Glomerular visceral epithelial cell (primary cell): Measurements from ENCODE around the gene WIZ.

Source experiments
- DNase-seq: peaks from one replicate; pipeline ENCODE4 v3.0.0-alpha.2; 2016; ENCODE audit errors: extremely low spot score

Gene WIZ

DNA sequence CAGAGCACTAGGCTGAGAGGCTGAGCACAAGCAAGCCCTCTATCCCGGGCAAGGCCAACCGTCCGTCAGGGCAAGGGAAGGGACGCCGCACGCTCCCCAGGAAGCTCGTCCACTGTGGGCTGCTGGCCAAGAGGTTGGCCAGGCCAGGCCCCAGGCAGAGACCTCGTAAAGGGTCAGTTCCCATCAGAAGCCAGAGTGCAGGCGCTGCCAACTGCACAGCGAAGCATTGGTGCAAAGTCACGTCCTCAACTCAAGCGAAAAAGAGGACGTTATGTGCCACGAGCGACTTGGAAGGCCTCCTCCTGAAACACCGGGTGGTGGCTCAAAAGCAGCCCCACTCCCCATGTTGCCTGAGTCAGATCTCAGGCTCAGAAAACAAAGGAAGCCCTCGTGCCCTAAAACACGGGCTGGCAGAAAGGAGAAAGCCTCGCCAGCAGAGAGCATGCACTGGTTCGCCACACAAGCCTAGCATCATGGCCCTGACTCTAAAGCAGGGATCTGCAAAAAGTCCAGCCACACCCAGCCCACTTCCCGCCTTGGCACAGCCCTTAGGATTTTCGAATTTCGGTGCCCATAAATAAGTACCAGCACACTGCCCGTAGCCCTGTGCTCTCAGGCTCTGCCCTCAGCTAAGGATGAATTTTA, 74.8 kb downstream of the WIZ start:
- no peak for DNase-seq

DNA sequence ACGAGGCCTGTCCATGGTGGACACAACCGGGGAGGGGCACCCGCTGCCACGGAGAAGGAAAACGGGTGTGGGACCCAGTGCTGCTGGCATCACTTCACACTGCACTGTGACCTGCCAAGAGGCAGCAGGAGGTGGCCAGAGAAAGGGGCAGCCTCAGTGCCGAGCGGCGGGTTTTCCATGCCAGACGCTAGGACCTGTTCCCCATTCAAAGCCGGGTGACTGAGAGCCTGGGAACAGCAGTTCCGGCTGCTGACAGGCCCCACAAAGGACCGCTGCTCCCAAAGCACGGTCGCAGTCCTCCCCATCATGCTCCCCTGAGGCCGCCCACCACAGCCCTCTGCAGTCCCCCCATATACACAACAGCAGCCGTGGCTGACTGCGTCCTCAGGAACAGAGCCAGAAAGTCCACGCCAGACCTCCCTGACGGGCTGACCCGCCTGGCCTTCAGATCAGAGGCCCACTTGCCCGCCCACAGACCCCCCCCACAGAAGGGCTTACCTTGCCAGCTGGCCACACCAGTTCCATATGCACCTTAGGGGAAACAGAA, 75.6 kb downstream of the WIZ start:
- no peak for DNase-seq

DNA sequence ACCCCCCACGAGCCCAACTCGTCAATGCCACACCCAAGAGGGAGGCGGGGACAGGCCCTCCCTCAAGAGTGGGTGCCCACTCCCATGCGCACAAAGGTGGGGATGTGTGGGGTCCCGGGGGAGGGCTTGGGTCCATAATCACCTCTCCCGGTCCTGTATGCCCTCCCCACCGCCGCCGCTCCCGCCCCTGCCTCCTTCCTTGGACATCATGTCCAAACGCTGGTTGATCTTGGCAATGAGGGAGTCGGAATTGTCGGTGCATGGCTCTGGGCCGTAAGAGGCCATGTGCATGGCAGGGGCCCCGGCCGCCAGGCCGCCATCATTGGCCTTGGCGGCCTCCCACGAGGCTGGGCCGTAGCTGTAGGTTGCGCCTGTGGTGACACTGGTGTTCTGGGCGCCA, 76.1 kb downstream of the WIZ start:
- no peak for DNase-seq

DNA sequence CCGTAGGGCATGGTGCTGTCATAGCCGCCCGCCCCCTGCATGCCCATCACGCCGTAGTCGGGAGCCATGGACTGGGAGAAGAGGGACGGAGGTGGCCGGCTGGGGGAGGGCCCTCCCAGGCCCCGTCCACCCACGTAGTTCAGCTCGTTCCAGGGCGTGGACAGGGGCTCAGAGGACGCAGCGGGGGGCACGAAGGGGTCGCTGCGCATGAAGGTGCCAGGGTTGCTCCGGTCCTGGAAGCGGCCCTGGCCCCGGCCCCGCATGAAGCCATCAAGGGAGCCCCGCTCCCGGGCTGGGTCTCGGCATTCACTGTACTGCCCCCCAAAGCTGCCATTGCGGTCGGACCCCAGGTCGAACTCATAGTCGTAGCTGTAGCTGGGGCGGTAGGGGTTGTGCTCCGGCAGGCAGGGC, 76.9 kb downstream of the WIZ start:
- DNase-seq: no peak

DNA sequence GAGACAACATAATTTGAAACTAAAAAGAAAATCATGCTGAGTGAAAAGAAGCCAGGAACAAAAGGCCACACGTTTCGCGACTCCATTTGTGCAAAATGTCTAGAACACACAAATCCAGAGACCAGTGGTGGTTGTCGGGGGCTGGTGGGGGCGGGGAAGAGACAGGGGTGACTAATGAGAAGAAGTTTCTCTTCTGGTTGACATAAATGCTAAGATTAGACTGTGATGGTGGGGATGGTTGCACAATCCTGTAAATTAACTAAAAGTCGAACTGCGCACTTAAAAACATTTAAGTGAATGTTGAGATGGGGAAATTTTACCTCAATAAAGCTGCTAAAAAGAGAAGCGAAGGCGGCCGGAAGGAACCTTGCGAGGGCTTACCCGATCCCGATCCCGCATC, 77.3 kb downstream of the WIZ start:
- no peak for DNase-seq

DNA sequence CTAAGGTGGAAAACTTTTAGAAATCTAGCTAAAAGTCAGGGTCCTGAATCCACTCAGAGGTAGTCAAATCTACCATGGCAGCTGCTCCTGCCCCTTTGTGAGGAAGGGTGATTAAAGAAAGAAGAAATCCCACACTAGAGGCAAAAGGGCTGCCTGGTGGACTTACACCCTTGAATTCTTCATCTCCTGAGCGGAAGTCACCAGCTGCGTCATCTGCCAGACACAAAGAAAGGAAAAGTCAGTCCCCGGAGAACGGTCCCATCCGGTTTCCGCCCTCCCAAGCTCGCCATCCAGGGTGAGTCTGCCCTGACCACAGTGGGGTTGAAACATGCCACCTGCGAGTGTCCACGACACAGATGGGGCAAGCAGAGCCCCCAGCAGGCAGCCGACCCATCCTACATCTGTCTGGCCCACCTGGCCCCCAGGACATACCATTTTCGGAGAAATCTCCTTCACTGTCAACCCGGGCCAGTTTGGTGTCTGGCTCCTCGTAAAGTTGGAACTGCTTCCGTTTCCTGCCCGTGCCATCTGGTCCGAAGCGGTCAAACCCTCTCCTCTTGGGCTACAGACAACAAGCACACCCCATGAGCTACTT, 77.9 kb downstream of the WIZ start:
- no peak for DNase-seq

DNA sequence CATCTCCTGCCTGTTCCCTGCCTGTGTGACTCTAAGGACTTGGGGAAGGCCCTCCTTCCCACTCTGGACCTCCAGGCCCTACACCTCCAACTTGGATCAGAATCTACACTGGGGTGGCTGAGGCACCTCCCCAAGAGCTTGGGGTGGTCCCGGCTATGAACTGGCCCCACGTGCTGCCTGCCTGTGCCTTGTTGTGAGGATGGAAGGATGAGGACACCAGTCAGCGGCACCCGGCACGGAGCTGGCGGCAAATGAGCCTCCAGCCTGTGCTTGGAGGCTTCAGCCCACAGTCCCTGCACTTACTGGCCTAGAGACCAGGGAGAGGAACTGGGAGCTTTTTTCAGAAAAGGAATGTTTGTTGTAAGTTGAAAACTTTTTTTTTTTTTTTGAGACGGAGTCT, 78.6 kb downstream of the WIZ start:
- no peak for DNase-seq
